IMR-90 (cell line): ENCODE data around the gene ZNF316. TPM values are rescaled to one million over a fixed set of nuclear protein-coding genes. Genes with fewer than 3 reads are reported as not detected.

Source experiments
- ATAC-seq: fragments of 200-7000 bp; cut with Tn5 transposase; 2 replicates; pipeline ENCODE4 v1.9.1; 2020; ENCODE audit warnings: low read depth, mild to moderate bottlenecking, moderate library complexity
- BruUV-seq: library from RNA; stranded (reverse); fragments of 400-500 nt; replicated peaks from 2 replicates; lab custom pipeline; 2021; lab: Mats Ljungman, UMichigan
- CTCF ChIA-PET: fragments of 300-600 bp; formaldehyde crosslinking; extraction: SDS; loops from one replicate; lab custom pipeline; 2021; ENCODE audit warnings: antibody characterized with exemption; lab: Yijun Ruan, JAX
- POLR2A ChIA-PET: fragments of 300-600 bp; sonication (Branson Sonifier 250); formaldehyde crosslinking; loops from one replicate; lab custom pipeline; 2022; ENCODE audit warnings: antibody characterized with exemption; ENCODE audit not compliant: unreplicated experiment; lab: Charles Lee
- DNase-seq: peaks from one replicate; pipeline ENCODE4 v3.0.0; 2013
- H2AFZ ChIP-seq: replicated peaks from 2 replicates; pipeline ENCODE3; 2013; ENCODE audit warnings: low read length, mild to moderate bottlenecking; ENCODE audit not compliant: poor library complexity
- H2AK5ac ChIP-seq: 2 replicates; pipeline ENCODE4 v1.6.1; 2013; ENCODE audit warnings: low read depth, low read length, inconsistent platforms
- H2AK9ac ChIP-seq: replicated peaks from 2 replicates; pipeline ENCODE3; 2013; ENCODE audit warnings: mild to moderate bottlenecking, low read depth, low read length, moderate library complexity; ENCODE audit not compliant: poor library complexity
- H2BK120ac ChIP-seq: 2 replicates; pipeline ENCODE4 v1.6.1; 2013; ENCODE audit warnings: low read depth, low read length, inconsistent platforms
- H2BK15ac ChIP-seq: 3 replicates; pipeline ENCODE4 v1.6.1; 2013; ENCODE audit warnings: low read depth, low read length, inconsistent platforms
- H2BK20ac ChIP-seq: 2 replicates; pipeline ENCODE4 v1.6.1; 2013; ENCODE audit warnings: low read depth, mild to moderate bottlenecking, inconsistent platforms, low read length, moderate library complexity
- H2BK5ac ChIP-seq: 2 replicates; pipeline ENCODE4 v1.6.1; 2013; ENCODE audit warnings: mild to moderate bottlenecking, low read depth, low read length, inconsistent platforms; ENCODE audit not compliant: poor library complexity, severe bottlenecking
- H3K14ac ChIP-seq: replicated peaks from 2 replicates; pipeline ENCODE4 v1.6.1; 2013; ENCODE audit warnings: low read depth, low read length, inconsistent platforms
- H3K18ac ChIP-seq: 2 replicates; pipeline ENCODE4 v1.6.1; 2013; ENCODE audit warnings: low read depth, low read length, control low read depth
- H3K23ac ChIP-seq: 2 replicates; pipeline ENCODE4 v1.6.1; 2013; ENCODE audit warnings: low read depth, low read length, inconsistent platforms
- H3K27ac ChIP-seq: 2 replicates; pipeline ENCODE4 v1.5.1; 2013; ENCODE audit warnings: mild to moderate bottlenecking, control low read depth, low read length; ENCODE audit not compliant: insufficient read depth
- H3K27me3 ChIP-seq: 2 replicates; pipeline ENCODE4 v1.6.1; 2013; ENCODE audit warnings: low read length; ENCODE audit not compliant: control insufficient read depth, insufficient read depth
- H3K36me3 ChIP-seq: 2 replicates; pipeline ENCODE4 v1.6.1; 2013; ENCODE audit warnings: low read length, mixed read lengths; ENCODE audit not compliant: control insufficient read depth, insufficient read depth
- H3K4ac ChIP-seq: 2 replicates; pipeline ENCODE4 v1.6.1; 2013; ENCODE audit warnings: low read depth, low read length, inconsistent platforms
- H3K4me1 ChIP-seq: 2 replicates; pipeline ENCODE4 v1.6.1; 2013; ENCODE audit warnings: low read length, mixed read lengths; ENCODE audit not compliant: control insufficient read depth, insufficient read depth
- H3K4me2 ChIP-seq: 2 replicates; pipeline ENCODE4 v1.6.1; 2013; ENCODE audit warnings: low read depth, mild to moderate bottlenecking, control low read depth, low read length, moderate library complexity
- H3K4me3 ChIP-seq: 2 replicates; pipeline ENCODE4 v1.5.1; 2013; ENCODE audit warnings: low read depth, mild to moderate bottlenecking, control low read depth, low read length, moderate library complexity; ENCODE audit not compliant: insufficient read depth
- H3K56ac ChIP-seq: 2 replicates; pipeline ENCODE4 v1.6.1; 2013; ENCODE audit warnings: low read length, inconsistent platforms; ENCODE audit not compliant: insufficient read depth; ENCODE audit errors: extremely low read depth
- H3K79me1 ChIP-seq, 2 experiments: 2 replicates each; pipeline ENCODE4 v1.6.1; 2013; ENCODE audit warnings: low read length in 2 of 2, inconsistent platforms in 1 of 2, low read depth in 1 of 2
- H3K9ac ChIP-seq: 2 replicates; pipeline ENCODE4 v1.6.1; 2013; ENCODE audit warnings: low read depth, low read length, control low read depth
- H3K9me1 ChIP-seq: 2 replicates; pipeline ENCODE4 v1.6.1; 2013; ENCODE audit warnings: low read length, inconsistent platforms; ENCODE audit not compliant: insufficient read depth
- H3K9me3 ChIP-seq: 2 replicates; pipeline ENCODE4 v1.6.1; 2013; ENCODE audit warnings: low read length; ENCODE audit not compliant: control insufficient read depth, insufficient read depth
- H4K20me1 ChIP-seq: 2 replicates; pipeline ENCODE4 v1.6.1; 2013; ENCODE audit warnings: low read length, inconsistent platforms; ENCODE audit not compliant: insufficient read depth
- H4K5ac ChIP-seq: 2 replicates; pipeline ENCODE4 v1.6.1; 2013; ENCODE audit warnings: mild to moderate bottlenecking, low read depth, low read length, control low read depth
- H4K8ac ChIP-seq, 2 experiments: 2 replicates each; pipeline ENCODE4 v1.6.1; 2013; ENCODE audit warnings: low read depth in 2 of 2, low read length in 2 of 2, control low read depth in 1 of 2, inconsistent platforms in 1 of 2
- H4K91ac ChIP-seq: 2 replicates; pipeline ENCODE4 v1.6.1; 2013; ENCODE audit warnings: low read depth, low read length, inconsistent platforms; ENCODE audit not compliant: insufficient read depth
- BHLHE40 ChIP-seq: fragments of 150-350 bp; IDR thresholded peaks from 2 replicates; pipeline ENCODE4 v1.6.1; 2016; ENCODE audit warnings: mild to moderate bottlenecking, low read depth, low read length
- CEBPB ChIP-seq: IDR thresholded peaks from 2 replicates; pipeline ENCODE4 v1.6.1; 2012; ENCODE audit warnings: low read depth, low read length, improper control_type of control experiment
- CHD1 ChIP-seq: IDR thresholded peaks from 2 replicates; pipeline ENCODE4 v1.6.1; 2012; ENCODE audit warnings: low read depth, low read length, improper control_type of control experiment
- CTCF ChIP-seq: conservative IDR thresholded peaks from 2 replicates; pipeline ENCODE4 v1.5.1; 2012; ENCODE audit warnings: mild to moderate bottlenecking, low read depth, low read length, improper control_type of control experiment
- ELK1 ChIP-seq: fragments of 150-350 bp; IDR thresholded peaks from 2 replicates; pipeline ENCODE4 v1.6.1; 2016; ENCODE audit warnings: low read depth, mild to moderate bottlenecking, low read length, moderate library complexity, borderline replicate concordance
- FOS ChIP-seq: fragments of 150-350 bp; IDR thresholded peaks from 2 replicates; pipeline ENCODE4 v1.6.1; 2016; ENCODE audit warnings: low read depth, low read length
- MAFK ChIP-seq: IDR thresholded peaks from 2 replicates; pipeline ENCODE4 v1.6.1; 2012; ENCODE audit warnings: low read depth, low read length, improper control_type of control experiment
- MAZ ChIP-seq: IDR thresholded peaks from 2 replicates; pipeline ENCODE4 v1.6.1; 2012; ENCODE audit warnings: low read depth, mild to moderate bottlenecking, low read length, improper control_type of control experiment, moderate library complexity, borderline replicate concordance
- MXI1 ChIP-seq: IDR thresholded peaks from 2 replicates; pipeline ENCODE4 v1.6.1; 2012; ENCODE audit warnings: low read depth, mild to moderate bottlenecking, low read length, moderate library complexity, borderline replicate concordance
- NFE2L2 ChIP-seq: fragments of 150-350 bp; IDR thresholded peaks from 2 replicates; pipeline ENCODE4 v1.6.1; 2016; ENCODE audit warnings: low read depth, mild to moderate bottlenecking, low read length
- POLR2A ChIP-seq: IDR thresholded peaks from 2 replicates; pipeline ENCODE4 v1.6.1; 2012; ENCODE audit warnings: mild to moderate bottlenecking, low read depth, low read length
- RAD21 ChIP-seq: IDR thresholded peaks from 2 replicates; pipeline ENCODE4 v1.6.1; 2012; ENCODE audit warnings: low read length, improper control_type of control experiment
- RCOR1 ChIP-seq: IDR thresholded peaks from 2 replicates; pipeline ENCODE4 v1.6.1; 2012; ENCODE audit warnings: mild to moderate bottlenecking, low read length, improper control_type of control experiment; ENCODE audit not compliant: insufficient replicate concordance
- RFX5 ChIP-seq: IDR thresholded peaks from 2 replicates; pipeline ENCODE4 v1.8.0; 2012; ENCODE audit warnings: low read depth, mild to moderate bottlenecking, low read length, moderate library complexity
- SMC3 ChIP-seq: fragments of 150-350 bp; IDR thresholded peaks from 2 replicates; pipeline ENCODE4 v1.6.1; 2016; ENCODE audit warnings: low read depth, mild to moderate bottlenecking, antibody characterized with exemption, low read length, moderate library complexity
- USF2 ChIP-seq: fragments of 150-350 bp; IDR thresholded peaks from 2 replicates; pipeline ENCODE4 v1.6.1; 2017; ENCODE audit warnings: mild to moderate bottlenecking, antibody characterized with exemption, low read length, low read depth
- whole genome bisulfite sequencing, 2 experiments: methylation state at CpG; one replicate each; pipeline versions ENCODE4 v1.1.5 to v1.1.7; 2013; ENCODE audit warnings: missing lambda C conversion rate in 2 of 2; ENCODE audit not compliant: insufficient read length in 1 of 2; ENCODE audit errors: extremely low coverage in 2 of 2; 5-methylcytosine and 5-hydroxymethylcytosine counted together
- dilution Hi-C: fragments of 300-500 bp; cut with HindIII; formaldehyde crosslinking; loops from one replicate; pipeline ENCODE4 v1.14.3; 2018; ENCODE audit warnings: low sequenced_read_pairs; ENCODE audit not compliant: unreplicated experiment
- in situ Hi-C: fragments of 300-500 bp; cut with MboI; formaldehyde crosslinking; loops from 3 replicates; pipeline ENCODE4 v1.14.3; 2019; ENCODE audit warnings: low sequenced_read_pairs, inconsistent platforms, mixed read lengths
- intact Hi-C: fragments of 100-400 bp; cut with micrococcal nuclease; formaldehyde crosslinking; loops from 2 replicates; pipeline ENCODE4 v1.10.0; 2022
- polyA plus RNA-seq, 3 experiments: library from polyadenylated mRNA; depleted of rRNA; stranded (reverse); fragments of >200 nt; gene quantifications; 2 replicates each; pipeline ENCODE4 v1.2.3, GENCODE V29; 2012; ENCODE audit warnings: low replicate concordance in 1 of 3
- total RNA-seq: library from RNA; depleted of rRNA; stranded (reverse); fragments of >200 nt; gene quantifications from 2 replicates; pipeline ENCODE4 v1.2.3, GENCODE V29; 2012

ZNF316 gene
- total and polyA plus RNA-seq, 2 of the 4 experiments (the other 2 are of a cell fraction): 3.2 to 7.2 TPM

GRCh38 chr7:6634021-6634420 lies 3.1 kb upstream of the ZNF316 start:
- no peak overlapping the region for H3K56ac ChIP-seq
- no peak overlapping the region for H3K23ac ChIP-seq
- intact Hi-C loops (no loop called here), in situ Hi-C loops (no loop called here), dilution Hi-C loops (no loop called here)
- no peak overlapping the region for H3K4me2 ChIP-seq
- no peak overlapping the region for H3K27ac ChIP-seq
- no peaks in the 10 kb centered on the region for H4K20me1 ChIP-seq
- H3K9ac ChIP-seq: no peak overlapping the region
- H4K91ac ChIP-seq: no peak overlapping the region
- no peak overlapping the region for H2AK5ac ChIP-seq
- H4K8ac ChIP-seq: no peak overlapping the region
- no peak overlapping the region for H2AFZ ChIP-seq
- no peak overlapping the region for H3K18ac ChIP-seq
- ChIA-PET CTCF (no interaction called here), POLR2A (no interaction called here)
- H3K4ac ChIP-seq: no peak overlapping the region
- H3K14ac ChIP-seq: no peak overlapping the region
- H3K27me3 ChIP-seq: no peaks in the 10 kb centered on the region; the same call in 1 of the 2 replicates
- H3K4me1 ChIP-seq: peaks cover 7% of the 10 kb centered on the region
- peaks cover 4% of the 10 kb centered on the region; the same call in 1 of the 2 replicates for H3K9me1 ChIP-seq
- no peak overlapping the region for H2BK120ac ChIP-seq
- no peak overlapping the region for H2BK20ac ChIP-seq
- no peak overlapping the region for H3K4me3 ChIP-seq
- WGBS, 2 experiments: 83% methylated on average over 1 of the region's 8 CpGs; no CpG with 5 or more reads in 1 of the 2 experiments
- H3K36me3 ChIP-seq: no peaks in the 10 kb centered on the region
- TF ChIP-seq USF2 (no peak), MAFK (no peak), MXI1 (no peak), RCOR1 (no peak), BHLHE40 (no peak), ELK1 (no peak), FOS (no peak), MAZ (no peak), CEBPB (no peak), POLR2A (no peak), RFX5 (no peak), CHD1 (no peak), NFE2L2 (no peak), RAD21 (no peak), CTCF (no peak), SMC3 (no peak)
- ATAC-seq: no peak
- H3K9me3 ChIP-seq: no peaks in the 10 kb centered on the region
- no TSS peak for BruUV-seq
- no peak overlapping the region for H2BK15ac ChIP-seq
- DNase-seq: no peak
- peaks cover under 1 to 14% of the 10 kb centered on the region in 2 experiments; a peak in 3 of 4 replicates for H3K79me1 ChIP-seq
- H2AK9ac ChIP-seq: no peak overlapping the region
- no peak overlapping the region for H4K5ac ChIP-seq
- no peak overlapping the region for H2BK5ac ChIP-seq
